Neural progenitor cell (in vitro differentiated cells): ENCODE results near the gene ABHD13. TPM values are rescaled to one million over a fixed set of nuclear protein-coding genes. Genes with fewer than 3 reads are reported as not detected.

Experiments used
- DNase-seq: peaks from one replicate; pipeline ENCODE4 v3.0.0-alpha.2; 2016; ENCODE audit warnings: low spot score
- H2AFZ ChIP-seq: fragments of 200-600 bp; sonication (generic); replicated peaks from 2 replicates; pipeline ENCODE4 v1.6.1; 2016; ENCODE audit warnings: antibody characterized with exemption
- H3F3A ChIP-seq: fragments of 200-600 bp; sonication (generic); 2 replicates; pipeline ENCODE4 v1.6.1; 2016; ENCODE audit warnings: antibody characterized with exemption, low read depth
- H3K27ac ChIP-seq: fragments of 200-600 bp; sonication (generic); 2 replicates; pipeline ENCODE4 v1.5.1; 2016; ENCODE audit warnings: mild to moderate bottlenecking
- H3K27me3 ChIP-seq: fragments of 200-600 bp; sonication (generic); 2 replicates; pipeline ENCODE4 v1.6.1; 2016; ENCODE audit warnings: mild to moderate bottlenecking, moderate library complexity
- H3K36me3 ChIP-seq: fragments of 200-600 bp; sonication (generic); 2 replicates; pipeline ENCODE4 v1.5.1; 2016
- H3K4me1 ChIP-seq: fragments of 200-600 bp; sonication (generic); 2 replicates; pipeline ENCODE4 v1.6.1; 2016; ENCODE audit warnings: mixed run types
- H3K4me2 ChIP-seq: fragments of 200-600 bp; sonication (generic); 2 replicates; pipeline ENCODE4 v1.6.1; 2016
- H3K4me3 ChIP-seq: fragments of 200-600 bp; sonication (generic); 2 replicates; pipeline ENCODE4 v1.5.1; 2016
- H3K79me2 ChIP-seq: fragments of 200-600 bp; sonication (generic); 2 replicates; pipeline ENCODE4 v1.6.1; 2016; ENCODE audit warnings: low read depth
- H3K9ac ChIP-seq: fragments of 200-600 bp; sonication (generic); 2 replicates; pipeline ENCODE4 v1.6.1; 2016
- H3K9me3 ChIP-seq: fragments of 200-600 bp; sonication (generic); 2 replicates; pipeline ENCODE4 v1.5.1; 2016; ENCODE audit warnings: low read depth
- H4K20me1 ChIP-seq: fragments of 200-600 bp; sonication (generic); 2 replicates; pipeline ENCODE4 v1.6.1; 2016; ENCODE audit warnings: low read depth
- H3K27ac Mint-ChIP-seq: 3 replicates; pipeline ENCODE4 v1.8.0; 2021; ENCODE audit warnings: mixed read lengths
- H3K27me3 Mint-ChIP-seq: 2 replicates; pipeline ENCODE4 v1.8.0; 2022; ENCODE audit warnings: low read depth, mild to moderate bottlenecking, inconsistent platforms, moderate library complexity, mixed read lengths; ENCODE audit not compliant: insufficient read depth
- H3K36me3 Mint-ChIP-seq: 3 replicates; pipeline ENCODE4 v1.8.0; 2021; ENCODE audit warnings: mixed read lengths
- H3K4me1 Mint-ChIP-seq: 3 replicates; pipeline ENCODE4 v1.8.0; 2021; ENCODE audit warnings: mixed read lengths
- H3K4me3 Mint-ChIP-seq: 3 replicates; pipeline ENCODE4 v1.8.0; 2021; ENCODE audit warnings: mild to moderate bottlenecking, moderate library complexity, mixed read lengths
- H3K9me3 Mint-ChIP-seq: 3 replicates; pipeline ENCODE4 v1.8.0; 2020; ENCODE audit warnings: mixed read lengths
- EZH2 ChIP-seq: fragments of 200-600 bp; sonication (generic); IDR thresholded peaks from 2 replicates; pipeline ENCODE4 v1.6.1; 2017; ENCODE audit warnings: antibody characterized with exemption, mild to moderate bottlenecking, moderate library complexity
- EZH2phosphoT487 ChIP-seq: fragments of 200-600 bp; sonication (generic); IDR thresholded peaks from 2 replicates; pipeline ENCODE4 v1.6.1; 2017; ENCODE audit warnings: antibody characterized with exemption
- total RNA-seq: library from RNA; depleted of rRNA; stranded (reverse); fragments of >200 nt; gene quantifications from 2 replicates; pipeline ENCODE4 v1.2.3, GENCODE V29; 2015; ENCODE audit warnings: low replicate concordance
- TF ChIP-seq, protein P1 (sequence below): fragments of 200-600 bp; sonication (generic); IDR thresholded peaks from 2 replicates; pipeline ENCODE4 v1.5.1; 2017; ENCODE audit warnings: antibody characterized with exemption, mild to moderate bottlenecking

Gene ABHD13
- total RNA-seq, 1 donor from 2014 or later = 17.6 TPM

DNA sequence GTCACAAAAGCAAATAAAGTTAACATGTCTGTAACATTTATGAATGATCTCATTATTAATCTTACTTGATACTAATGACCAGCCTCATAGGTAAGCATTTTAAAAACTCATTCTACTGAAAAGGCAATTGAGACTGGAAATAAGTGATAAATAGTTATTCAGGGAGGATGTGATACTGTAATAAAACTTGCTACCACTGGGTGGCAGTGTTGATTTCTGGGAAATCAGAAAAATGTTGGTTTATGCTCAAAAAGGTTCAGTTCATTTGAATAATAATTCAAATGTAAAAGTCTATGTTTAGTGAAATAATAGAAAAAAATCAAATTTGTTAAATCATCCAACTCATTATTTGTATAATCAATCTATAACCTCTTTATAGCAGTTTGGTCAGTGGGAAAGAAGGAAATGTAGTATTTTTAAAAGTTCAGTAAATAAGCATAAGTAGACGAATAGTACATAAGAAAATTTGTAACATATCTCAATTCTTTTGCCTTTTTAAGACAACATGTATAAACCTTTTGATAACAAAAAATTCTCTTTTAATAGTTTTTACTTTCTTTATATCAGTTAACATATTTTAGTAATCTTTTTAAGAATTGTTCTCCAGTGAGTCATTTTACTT is 9.6 kb downstream of the ABHD13 start:
- no peaks in the 10 kb centered on the region for H3K36me3 ChIP-seq
- H3K4me1 ChIP-seq = no peaks in the 10 kb centered on the region
- no peaks in the 10 kb centered on the region for H3K27me3 Mint-ChIP-seq
- no peaks in the 10 kb centered on the region for H3K9me3 Mint-ChIP-seq
- H3K9me3 ChIP-seq = no peaks in the 10 kb centered on the region
- no peak overlapping the region for H3K27ac ChIP-seq
- no peak overlapping the region for H3K4me3 ChIP-seq
- peaks cover 9% of the 10 kb centered on the region for H3K36me3 Mint-ChIP-seq
- H3K9ac ChIP-seq = no peak overlapping the region
- no peak for TF ChIP-seq EZH2
- TF ChIP-seq, protein P1, sequence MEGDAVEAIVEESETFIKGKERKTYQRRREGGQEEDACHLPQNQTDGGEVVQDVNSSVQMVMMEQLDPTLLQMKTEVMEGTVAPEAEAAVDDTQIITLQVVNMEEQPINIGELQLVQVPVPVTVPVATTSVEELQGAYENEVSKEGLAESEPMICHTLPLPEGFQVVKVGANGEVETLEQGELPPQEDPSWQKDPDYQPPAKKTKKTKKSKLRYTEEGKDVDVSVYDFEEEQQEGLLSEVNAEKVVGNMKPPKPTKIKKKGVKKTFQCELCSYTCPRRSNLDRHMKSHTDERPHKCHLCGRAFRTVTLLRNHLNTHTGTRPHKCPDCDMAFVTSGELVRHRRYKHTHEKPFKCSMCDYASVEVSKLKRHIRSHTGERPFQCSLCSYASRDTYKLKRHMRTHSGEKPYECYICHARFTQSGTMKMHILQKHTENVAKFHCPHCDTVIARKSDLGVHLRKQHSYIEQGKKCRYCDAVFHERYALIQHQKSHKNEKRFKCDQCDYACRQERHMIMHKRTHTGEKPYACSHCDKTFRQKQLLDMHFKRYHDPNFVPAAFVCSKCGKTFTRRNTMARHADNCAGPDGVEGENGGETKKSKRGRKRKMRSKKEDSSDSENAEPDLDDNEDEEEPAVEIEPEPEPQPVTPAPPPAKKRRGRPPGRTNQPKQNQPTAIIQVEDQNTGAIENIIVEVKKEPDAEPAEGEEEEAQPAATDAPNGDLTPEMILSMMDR = peak; percentile 92
- peaks cover 39% of the 10 kb centered on the region for H4K20me1 ChIP-seq
- peak; percentile 41 for DNase-seq
- peaks cover 55% of the 10 kb centered on the region for H3K79me2 ChIP-seq
- H3K27ac Mint-ChIP-seq = no peak overlapping the region
- H3F3A ChIP-seq = no peaks in the 10 kb centered on the region
- H2AFZ ChIP-seq = no peak overlapping the region
- H3K4me1 Mint-ChIP-seq = peaks cover 13% of the 10 kb centered on the region
- no peak overlapping the region for H3K4me3 Mint-ChIP-seq
- H3K4me2 ChIP-seq = no peak overlapping the region
- no peaks in the 10 kb centered on the region for H3K27me3 ChIP-seq

DNA sequence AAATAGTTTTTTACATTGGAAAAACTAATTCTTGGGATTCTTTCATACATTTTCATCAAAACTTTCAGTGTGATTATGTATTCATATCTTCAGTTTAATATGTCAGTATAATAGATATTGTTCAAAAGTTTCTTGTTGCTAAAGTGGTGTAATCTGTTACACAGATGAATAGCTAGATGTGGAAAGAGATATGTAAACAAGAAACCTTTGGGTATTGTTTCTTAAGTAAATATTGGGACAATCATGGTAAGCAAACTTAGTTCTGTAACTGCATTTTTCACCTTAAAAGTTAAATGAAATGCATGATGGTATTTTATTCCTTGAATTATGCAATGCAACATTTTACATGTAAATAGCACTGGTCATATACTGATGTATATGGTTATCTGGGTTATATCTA is 12.2 kb downstream of the ABHD13 start:
- H3K9ac ChIP-seq = no peak overlapping the region
- peaks cover 13% of the 10 kb centered on the region for H3K4me1 Mint-ChIP-seq
- H4K20me1 ChIP-seq = peaks cover 19% of the 10 kb centered on the region
- DNase-seq = no peak
- H3K4me2 ChIP-seq = no peak overlapping the region
- no peaks in the 10 kb centered on the region for H3F3A ChIP-seq
- H3K4me3 Mint-ChIP-seq = no peak overlapping the region
- H3K27ac Mint-ChIP-seq = no peak overlapping the region
- no peak overlapping the region for H3K4me3 ChIP-seq
- H2AFZ ChIP-seq = no peak overlapping the region
- no peak overlapping the region for H3K27ac ChIP-seq
- no peaks in the 10 kb centered on the region for H3K9me3 ChIP-seq
- H3K36me3 Mint-ChIP-seq = peaks cover 14% of the 10 kb centered on the region
- H3K27me3 Mint-ChIP-seq = no peaks in the 10 kb centered on the region
- H3K36me3 ChIP-seq = no peaks in the 10 kb centered on the region
- TF ChIP-seq, protein P1 = no peak
- TF ChIP-seq EZH2 (no peak), EZH2phosphoT487 (no peak)
- H3K79me2 ChIP-seq = peaks cover 35% of the 10 kb centered on the region
- no peaks in the 10 kb centered on the region for H3K9me3 Mint-ChIP-seq
- H3K4me1 ChIP-seq = no peaks in the 10 kb centered on the region
- no peaks in the 10 kb centered on the region for H3K27me3 ChIP-seq

DNA sequence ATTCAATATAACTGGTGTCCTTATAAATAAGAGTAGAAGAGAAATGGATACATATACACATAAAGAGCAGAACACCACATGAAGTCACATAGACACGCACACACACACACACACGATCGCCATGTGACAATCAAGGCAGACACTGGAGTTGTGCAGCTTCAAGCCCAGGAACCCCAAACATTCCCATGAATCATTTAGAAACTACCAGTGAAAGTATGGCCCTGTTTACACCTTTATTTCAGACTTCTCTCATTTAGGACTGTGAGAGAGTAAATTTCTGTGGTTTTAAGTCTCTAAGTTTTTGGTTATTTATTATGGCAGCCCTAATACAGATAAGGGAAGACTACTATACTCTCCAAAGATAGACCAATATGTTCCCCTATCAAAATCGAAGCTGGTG is 31.0 kb downstream of the ABHD13 start:
- Mint-ChIP-seq H3K9me3 (peaks cover 17% of the 10 kb centered on the region), H3K4me1 (no peaks in the 10 kb centered on the region), H3K36me3 (peaks cover 5% of the 10 kb centered on the region), H3K4me3 (no peak overlapping the region), H3K27ac (no peak overlapping the region), H3K27me3 (no peaks in the 10 kb centered on the region)
- no peaks in the 10 kb centered on the region for H3K36me3 ChIP-seq
- no peak overlapping the region for H3K27ac ChIP-seq
- H2AFZ ChIP-seq = no peak overlapping the region
- TF ChIP-seq, protein P1 = no peak
- no peak for TF ChIP-seq EZH2phosphoT487
- no peak for TF ChIP-seq EZH2
- no peaks in the 10 kb centered on the region for H3K79me2 ChIP-seq
- no peaks in the 10 kb centered on the region for H3K9me3 ChIP-seq
- H3K4me3 ChIP-seq = no peak overlapping the region
- no peaks in the 10 kb centered on the region for H3K27me3 ChIP-seq
- DNase-seq = no peak
- H4K20me1 ChIP-seq = no peaks in the 10 kb centered on the region
- no peak overlapping the region for H3K9ac ChIP-seq
- no peaks in the 10 kb centered on the region for H3F3A ChIP-seq
- no peak overlapping the region for H3K4me2 ChIP-seq
- no peaks in the 10 kb centered on the region for H3K4me1 ChIP-seq
